Skeletal muscle tissue (tissue), 4 donors: ENCODE measurements around the gene LLGL2. TPM values are rescaled to one million over a fixed set of nuclear protein-coding genes. Genes with fewer than 3 reads are reported as not detected.
"Not testable (repeated sequence)": the region's sequence is repeated elsewhere in the genome, so short reads cannot be mapped to it uniquely, and the experiment has no call there.

Experiments used
- H3K27ac ChIP-seq: one replicate; pipeline ENCODE4 v1.7.0; 2013; ENCODE audit warnings: mild to moderate bottlenecking, low read depth, low read length, inconsistent platforms
- H3K27me3 ChIP-seq, 3 donors: one replicate each; pipeline ENCODE4 v1.7.0; 2013; ENCODE audit warnings: low read length in 3 of 3; ENCODE audit not compliant: control insufficient read depth in 3 of 3, insufficient read depth in 3 of 3
- H3K36me3 ChIP-seq, 3 donors: one replicate each; pipeline ENCODE4 v1.7.0; 2013; ENCODE audit warnings: low read length in 3 of 3; ENCODE audit not compliant: control insufficient read depth in 3 of 3, insufficient read depth in 3 of 3
- H3K4me1 ChIP-seq, 3 donors: one replicate each; pipeline ENCODE4 v1.7.0; 2013; ENCODE audit warnings: low read length in 3 of 3, mild to moderate bottlenecking in 3 of 3; ENCODE audit not compliant: control insufficient read depth in 3 of 3, insufficient read depth in 3 of 3
- H3K4me3 ChIP-seq, 3 donors: one replicate each; pipeline ENCODE4 v1.7.0; 2013; ENCODE audit warnings: low read length in 3 of 3
- H3K9ac ChIP-seq, 3 donors: one replicate each; pipeline ENCODE4 v1.7.0; 2013; ENCODE audit warnings: low read length in 3 of 3, mild to moderate bottlenecking in 3 of 3, moderate library complexity in 2 of 3, low read depth in 1 of 3
- H3K9me3 ChIP-seq, 3 donors: one replicate each; pipeline ENCODE4 v1.7.0; 2013; ENCODE audit warnings: low read length in 3 of 3; ENCODE audit not compliant: control insufficient read depth in 3 of 3
- total RNA-seq: library from RNA; depleted of rRNA; stranded (reverse); fragments of >200 nt; gene quantifications from one replicate; pipeline ENCODE4 v1.2.3, GENCODE V29; 2014
- donor health status: Osteomylitis.

LLGL2 gene
- total RNA-seq, 1 donor from 2014 or later: 4.7 TPM

DNA sequence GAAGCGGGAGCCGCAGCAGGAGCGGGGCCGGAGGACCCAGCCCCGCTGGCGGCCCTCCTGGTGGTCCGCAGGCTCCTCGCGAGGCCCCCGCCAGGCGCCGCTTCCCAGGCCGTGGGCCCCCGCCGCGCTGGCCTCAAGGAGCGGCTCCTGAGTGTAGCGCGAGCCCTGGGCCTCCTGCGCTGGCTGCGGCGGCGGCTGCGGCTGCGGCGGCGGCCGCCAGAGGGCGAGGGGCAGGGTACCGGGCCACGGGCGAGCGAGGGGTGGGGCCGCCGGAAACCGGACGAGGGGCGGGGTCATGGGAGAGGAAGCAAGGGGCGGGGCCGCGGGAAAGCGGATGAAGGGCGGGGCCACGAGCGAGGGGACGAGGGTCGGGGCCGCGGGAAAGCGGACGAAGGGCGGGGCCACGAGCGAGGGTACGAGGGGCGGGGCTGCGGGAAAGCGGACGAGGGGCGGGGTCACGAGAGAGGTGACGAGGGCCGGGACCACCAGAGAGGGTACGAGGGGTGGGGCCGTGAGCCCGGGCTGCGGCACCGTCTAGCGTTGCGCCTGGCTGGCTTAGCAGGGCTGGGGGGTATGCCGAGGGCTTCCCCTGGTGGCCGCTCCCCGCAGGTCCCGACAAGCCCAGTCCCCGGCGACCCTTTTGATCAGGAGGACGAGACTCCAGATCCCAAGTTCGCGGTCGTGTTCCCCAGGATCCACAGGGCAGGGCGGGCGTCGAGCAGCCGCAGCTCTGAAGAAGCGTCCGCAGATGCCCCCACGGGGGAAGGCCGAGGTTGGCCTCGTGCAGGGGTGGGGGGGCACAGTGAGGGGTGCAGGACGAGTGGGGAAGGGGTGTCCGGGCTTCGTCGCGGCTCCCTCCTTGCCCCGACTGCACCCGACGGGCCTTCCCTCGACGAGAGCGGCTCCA is 63.8 kb downstream of the LLGL2 start:
- H3K4me1 ChIP-seq: peaks cover 6 to 8% (median 6%) of the 10 kb centered on the region in 3 donors
- peak overlapping the region; percentile 68 for H3K27ac ChIP-seq
- H3K36me3 ChIP-seq: no peaks in the 10 kb centered on the region
- peak overlapping the region; percentile 54 to 73 (median 65) for H3K4me3 ChIP-seq
- H3K9me3 ChIP-seq: no peaks in the 10 kb centered on the region
- H3K27me3 ChIP-seq: peaks cover 12 to 18% (median 13%) of the 10 kb centered on the region in 3 donors
- H3K9ac ChIP-seq: peak overlapping the region; percentile 33 to 81 (median 71)

GRCh38 chr17:75589919-75590303 is 64.4 kb downstream of the LLGL2 start:
- no peaks in the 10 kb centered on the region for H3K36me3 ChIP-seq
- peaks cover 6 to 8% (median 6%) of the 10 kb centered on the region in 3 donors for H3K4me1 ChIP-seq
- H3K27ac ChIP-seq: no peak overlapping the region
- peak overlapping the region in 1 of 3 donors; percentile 65 for H3K4me3 ChIP-seq
- H3K9me3 ChIP-seq: no peaks in the 10 kb centered on the region
- peaks cover 12 to 24% (median 19%) of the 10 kb centered on the region in 3 donors for H3K27me3 ChIP-seq
- no peak overlapping the region for H3K9ac ChIP-seq

GRCh38 chr17:75590314-75590761 is 64.8 kb downstream of the LLGL2 start:
- H3K9ac ChIP-seq: no peak overlapping the region
- H3K27ac ChIP-seq: no peak overlapping the region
- peaks cover 12 to 26% (median 23%) of the 10 kb centered on the region in 3 donors for H3K27me3 ChIP-seq
- H3K9me3 ChIP-seq: no peaks in the 10 kb centered on the region
- H3K36me3 ChIP-seq: no peaks in the 10 kb centered on the region
- H3K4me1 ChIP-seq: peaks cover 6 to 8% (median 6%) of the 10 kb centered on the region in 3 donors
- H3K4me3 ChIP-seq: no peak overlapping the region

GRCh38 chr17:75590849-75591721 is 65.6 kb downstream of the LLGL2 start:
- Histone ChIP-seq H3K27me3 (peaks cover 12 to 27% (median 26%) of the 10 kb centered on the region in 3 donors), H3K27ac (no peak overlapping the region), H3K36me3 (no peaks in the 10 kb centered on the region), H3K4me3 (no peak overlapping the region), H3K9me3 (no peaks in the 10 kb centered on the region), H3K9ac (no peak overlapping the region), H3K4me1 (peaks cover 6 to 8% (median 6%) of the 10 kb centered on the region in 3 donors)

DNA sequence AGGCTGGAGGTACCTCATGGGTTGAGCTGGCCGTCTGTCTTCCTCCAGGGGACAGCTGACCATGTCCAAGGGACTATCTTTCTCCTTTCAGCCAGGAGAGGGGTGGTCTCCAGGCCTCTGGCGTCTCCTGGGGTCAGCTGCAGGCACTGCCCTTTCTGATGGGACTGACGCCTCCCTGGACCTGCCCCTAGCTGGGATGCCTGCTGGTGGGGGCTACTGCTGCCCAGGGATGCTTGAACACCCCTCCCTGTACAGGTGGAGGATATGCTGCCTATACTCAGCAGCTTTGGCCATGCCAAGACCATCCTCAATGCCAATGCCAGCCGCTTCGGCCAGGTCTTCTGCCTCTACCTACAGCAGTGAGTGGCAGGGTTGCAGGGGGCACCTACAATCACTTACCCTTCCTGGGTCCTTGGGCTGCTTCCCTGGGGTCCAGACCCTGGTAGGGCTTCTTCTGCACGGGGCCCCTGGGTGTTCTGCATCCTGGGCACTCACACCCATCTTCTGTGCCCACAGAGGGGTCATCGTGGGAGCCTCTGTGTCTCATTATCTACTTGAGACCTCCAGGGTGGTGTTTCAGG is 66.3 kb downstream of the LLGL2 start:
- Histone ChIP-seq H3K9me3 (no peaks in the 10 kb centered on the region), H3K27me3 (peaks cover 12 to 34% (median 26%) of the 10 kb centered on the region in 3 donors), H3K4me1 (peaks cover 6 to 8% (median 6%) of the 10 kb centered on the region in 3 donors), H3K9ac (no peak overlapping the region), H3K36me3 (no peaks in the 10 kb centered on the region), H3K4me3 (no peak overlapping the region), H3K27ac (no peak overlapping the region)

DNA sequence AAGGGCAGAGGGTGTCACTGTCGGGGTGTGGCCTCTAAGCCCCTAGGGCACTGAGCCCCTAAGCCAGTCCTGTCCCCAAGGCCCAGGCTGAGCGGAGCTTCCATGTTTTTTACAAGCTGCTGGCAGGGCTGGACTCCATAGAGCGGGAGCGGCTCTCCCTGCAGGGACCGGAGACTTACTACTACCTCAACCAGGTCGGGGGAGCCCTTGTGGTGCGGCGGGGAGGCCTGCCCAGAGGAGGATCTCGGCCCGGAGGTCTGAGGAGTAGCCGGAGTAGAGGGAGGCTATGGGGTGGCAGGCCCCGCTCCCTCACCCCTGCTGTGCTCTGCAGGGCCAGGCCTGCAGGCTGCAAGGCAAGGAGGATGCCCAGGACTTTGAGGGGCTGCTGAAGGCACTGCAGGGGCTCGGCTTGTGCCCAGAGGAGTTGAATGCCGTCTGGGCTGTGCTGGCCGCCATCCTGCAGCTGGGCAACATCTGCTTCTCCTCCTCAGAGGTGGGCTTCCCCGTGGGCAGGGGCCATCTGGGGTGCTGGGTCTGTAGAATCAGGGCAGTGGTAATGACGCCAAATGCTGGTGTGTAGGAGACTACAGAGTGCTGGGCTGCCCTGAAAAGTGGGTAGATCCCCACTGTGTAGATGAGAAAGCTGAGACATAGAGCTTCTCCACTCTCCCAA is 67.0 kb downstream of the LLGL2 start:
- no peak overlapping the region for H3K27ac ChIP-seq
- peaks cover 9 to 39% (median 21%) of the 10 kb centered on the region in 3 donors for H3K27me3 ChIP-seq
- no peak overlapping the region for H3K9ac ChIP-seq

DNA sequence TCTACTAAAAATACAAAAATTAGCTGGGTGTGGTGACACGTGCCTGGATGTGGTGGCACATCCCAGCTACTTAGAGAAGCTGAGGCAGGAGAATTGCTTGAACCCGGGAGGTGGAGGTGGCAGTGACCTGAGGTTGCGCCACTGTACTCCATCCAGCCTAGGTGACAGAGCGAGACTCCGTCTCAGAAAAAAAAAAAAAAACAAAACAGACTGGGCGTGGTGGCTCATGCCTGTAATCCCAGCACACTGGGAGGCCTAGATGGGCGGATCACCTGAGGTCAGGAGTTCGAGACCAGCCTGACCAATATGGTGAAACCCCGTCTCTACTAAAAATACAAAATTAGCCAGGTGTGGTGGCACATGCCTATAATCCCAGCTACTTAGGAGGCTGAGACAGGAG is 67.9 kb downstream of the LLGL2 start:
- not testable (repeated sequence) for H3K9ac ChIP-seq, H3K9me3 ChIP-seq, H3K27ac ChIP-seq, H3K4me3 ChIP-seq, H3K36me3 ChIP-seq, H3K4me1 ChIP-seq
- peaks cover under 1 to 31% (median 12%) of the 10 kb centered on the region in 3 donors for H3K27me3 ChIP-seq

More for the DNA sequence above, 67.0 kb downstream of the LLGL2 start:
- Histone ChIP-seq H3K9me3 (no peaks in the 10 kb centered on the region), H3K4me3 (no peak overlapping the region), H3K36me3 (no peaks in the 10 kb centered on the region), H3K4me1 (peaks cover 4 to 7% (median 6%) of the 10 kb centered on the region in 3 donors)

DNA sequence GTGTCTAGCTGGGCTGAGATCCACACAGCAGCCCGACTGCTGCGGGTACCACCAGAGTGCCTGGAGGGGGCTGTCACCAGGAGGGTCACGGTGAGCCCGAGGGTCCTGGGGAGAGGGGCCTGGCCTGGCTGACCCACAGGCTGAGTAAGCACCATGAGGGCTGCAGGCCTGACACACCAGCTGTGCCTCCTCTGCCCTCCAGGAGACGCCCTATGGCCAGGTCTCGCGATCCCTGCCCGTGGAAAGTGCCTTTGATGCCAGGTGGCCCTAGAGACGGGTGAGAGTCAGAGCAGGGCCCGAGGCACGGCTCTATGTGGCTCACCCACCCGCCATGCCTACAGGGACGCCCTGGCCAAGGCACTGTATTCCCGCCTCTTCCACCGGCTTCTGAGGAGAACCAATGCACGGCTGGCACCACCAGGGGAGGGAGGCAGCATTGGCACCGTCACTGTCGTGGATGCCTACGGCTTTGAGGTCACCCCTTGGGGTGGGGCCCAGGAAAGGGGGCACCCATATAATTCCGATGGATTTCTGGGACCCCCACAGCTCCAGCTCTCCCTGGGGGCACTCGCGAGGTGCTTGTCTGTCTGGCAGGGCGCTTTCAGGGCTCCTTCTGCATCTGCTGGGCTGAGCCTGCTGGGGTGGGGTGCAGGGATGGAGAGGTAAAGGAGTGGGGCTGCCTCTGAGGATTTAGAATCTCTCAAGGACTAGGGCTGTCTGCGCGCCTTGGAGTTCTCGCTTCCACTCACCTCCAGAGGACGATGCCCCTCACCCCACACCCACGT is 69.2 kb downstream of the LLGL2 start:
- H3K36me3 ChIP-seq: no peaks in the 10 kb centered on the region
- H3K4me3 ChIP-seq: no peak overlapping the region
- H3K9me3 ChIP-seq: no peaks in the 10 kb centered on the region
- H3K4me1 ChIP-seq: peaks cover 0 to 3% (median 2%) of the 10 kb centered on the region in 3 donors
- peaks cover 0 to 29% (median 10%) of the 10 kb centered on the region in 3 donors for H3K27me3 ChIP-seq
- no peak overlapping the region for H3K27ac ChIP-seq
- no peak overlapping the region for H3K9ac ChIP-seq
